Neural progenitor cell (in vitro differentiated cells): Measurements from ENCODE around the gene CADPS. TPM values are rescaled to one million over a fixed set of nuclear protein-coding genes. Genes with fewer than 3 reads are reported as not detected.
A peak's percentile ranks its signal among the peaks of the same experiment; 100 is the strongest.

Source experiments
- DNase-seq: peaks from one replicate; pipeline ENCODE4 v3.0.0-alpha.2; 2016; ENCODE audit warnings: low spot score
- H2AFZ ChIP-seq: fragments of 200-600 bp; sonication (generic); replicated peaks from 2 replicates; pipeline ENCODE4 v1.6.1; 2016; ENCODE audit warnings: antibody characterized with exemption
- H3F3A ChIP-seq: fragments of 200-600 bp; sonication (generic); 2 replicates; pipeline ENCODE4 v1.6.1; 2016; ENCODE audit warnings: antibody characterized with exemption, low read depth
- H3K27ac ChIP-seq: fragments of 200-600 bp; sonication (generic); 2 replicates; pipeline ENCODE4 v1.5.1; 2016; ENCODE audit warnings: mild to moderate bottlenecking
- H3K27me3 ChIP-seq: fragments of 200-600 bp; sonication (generic); 2 replicates; pipeline ENCODE4 v1.6.1; 2016; ENCODE audit warnings: mild to moderate bottlenecking, moderate library complexity
- H3K36me3 ChIP-seq: fragments of 200-600 bp; sonication (generic); 2 replicates; pipeline ENCODE4 v1.5.1; 2016
- H3K4me1 ChIP-seq: fragments of 200-600 bp; sonication (generic); 2 replicates; pipeline ENCODE4 v1.6.1; 2016; ENCODE audit warnings: mixed run types
- H3K4me2 ChIP-seq: fragments of 200-600 bp; sonication (generic); 2 replicates; pipeline ENCODE4 v1.6.1; 2016
- H3K4me3 ChIP-seq: fragments of 200-600 bp; sonication (generic); 2 replicates; pipeline ENCODE4 v1.5.1; 2016
- H3K79me2 ChIP-seq: fragments of 200-600 bp; sonication (generic); 2 replicates; pipeline ENCODE4 v1.6.1; 2016; ENCODE audit warnings: low read depth
- H3K9ac ChIP-seq: fragments of 200-600 bp; sonication (generic); 2 replicates; pipeline ENCODE4 v1.6.1; 2016
- H3K9me3 ChIP-seq: fragments of 200-600 bp; sonication (generic); 2 replicates; pipeline ENCODE4 v1.5.1; 2016; ENCODE audit warnings: low read depth
- H4K20me1 ChIP-seq: fragments of 200-600 bp; sonication (generic); 2 replicates; pipeline ENCODE4 v1.6.1; 2016; ENCODE audit warnings: low read depth
- H3K27ac Mint-ChIP-seq: 3 replicates; pipeline ENCODE4 v1.8.0; 2021; ENCODE audit warnings: mixed read lengths
- H3K27me3 Mint-ChIP-seq: 2 replicates; pipeline ENCODE4 v1.8.0; 2022; ENCODE audit warnings: low read depth, mild to moderate bottlenecking, inconsistent platforms, moderate library complexity, mixed read lengths; ENCODE audit not compliant: insufficient read depth
- H3K36me3 Mint-ChIP-seq: 3 replicates; pipeline ENCODE4 v1.8.0; 2021; ENCODE audit warnings: mixed read lengths
- H3K4me1 Mint-ChIP-seq: 3 replicates; pipeline ENCODE4 v1.8.0; 2021; ENCODE audit warnings: mixed read lengths
- H3K4me3 Mint-ChIP-seq: 3 replicates; pipeline ENCODE4 v1.8.0; 2021; ENCODE audit warnings: mild to moderate bottlenecking, moderate library complexity, mixed read lengths
- H3K9me3 Mint-ChIP-seq: 3 replicates; pipeline ENCODE4 v1.8.0; 2020; ENCODE audit warnings: mixed read lengths
- CTCF ChIP-seq: fragments of 200-600 bp; sonication (generic); IDR thresholded peaks from 2 replicates; pipeline ENCODE4 v1.5.1; 2017; ENCODE audit warnings: antibody characterized with exemption, mild to moderate bottlenecking
- EZH2 ChIP-seq: fragments of 200-600 bp; sonication (generic); IDR thresholded peaks from 2 replicates; pipeline ENCODE4 v1.6.1; 2017; ENCODE audit warnings: antibody characterized with exemption, mild to moderate bottlenecking, moderate library complexity
- EZH2phosphoT487 ChIP-seq: fragments of 200-600 bp; sonication (generic); IDR thresholded peaks from 2 replicates; pipeline ENCODE4 v1.6.1; 2017; ENCODE audit warnings: antibody characterized with exemption
- total RNA-seq: library from RNA; depleted of rRNA; stranded (reverse); fragments of >200 nt; gene quantifications from 2 replicates; pipeline ENCODE4 v1.2.3, GENCODE V29; 2015; ENCODE audit warnings: low replicate concordance

CADPS gene
- total RNA-seq, 1 donor from 2014 or later: 17.3 TPM

GRCh38 chr3:62718011-62718410 lies 157.2 kb downstream of the CADPS start:
- no peak overlapping the region for H2AFZ ChIP-seq
- peaks cover 27% of the 10 kb centered on the region for H3K4me1 Mint-ChIP-seq
- H3K27ac Mint-ChIP-seq: no peak overlapping the region
- peaks cover 22% of the 10 kb centered on the region for H3K4me1 ChIP-seq
- H3K9ac ChIP-seq: no peak overlapping the region
- no peaks in the 10 kb centered on the region for H3K27me3 ChIP-seq
- H3K4me3 ChIP-seq: no peak overlapping the region
- no peak for TF ChIP-seq EZH2
- no peak for TF ChIP-seq EZH2phosphoT487
- no peak for TF ChIP-seq CTCF
- no peak for DNase-seq
- H3K27ac ChIP-seq: no peak overlapping the region
- H3F3A ChIP-seq: peaks cover 6% of the 10 kb centered on the region
- peak overlapping the region; percentile 15 for H3K4me2 ChIP-seq
- no peaks in the 10 kb centered on the region for H3K9me3 ChIP-seq
- no peaks in the 10 kb centered on the region for H3K79me2 ChIP-seq
- no peaks in the 10 kb centered on the region for H3K36me3 ChIP-seq
- no peak overlapping the region for H3K4me3 Mint-ChIP-seq
- no peaks in the 10 kb centered on the region for H3K36me3 Mint-ChIP-seq
- H3K9me3 Mint-ChIP-seq: no peaks in the 10 kb centered on the region
- H3K27me3 Mint-ChIP-seq: peaks cover 4% of the 10 kb centered on the region
- no peaks in the 10 kb centered on the region for H4K20me1 ChIP-seq

- Mint-ChIP-seq H3K36me3 (no peaks in the 10 kb centered on the region), H3K4me3 (no peak overlapping the region), H3K4me1 (peaks cover 52% of the 10 kb centered on the region), H3K27ac (no peak overlapping the region), H3K9me3 (no peaks in the 10 kb centered on the region), H3K27me3 (no peaks in the 10 kb centered on the region)
- H3K9me3 ChIP-seq: no peaks in the 10 kb centered on the region
- no peaks in the 10 kb centered on the region for H3K36me3 ChIP-seq
- no peak overlapping the region for H3K4me3 ChIP-seq
- no peak for DNase-seq
- H4K20me1 ChIP-seq: peaks cover 3% of the 10 kb centered on the region
- peak overlapping the region; percentile 55 for H3K4me2 ChIP-seq
- TF ChIP-seq EZH2 (no peak), EZH2phosphoT487 (no peak), CTCF (no peak)
- H3K9ac ChIP-seq: no peak overlapping the region
- peaks cover 28% of the 10 kb centered on the region for H3F3A ChIP-seq
- no peak overlapping the region for H2AFZ ChIP-seq
- H3K79me2 ChIP-seq: no peaks in the 10 kb centered on the region
- H3K27me3 ChIP-seq: no peaks in the 10 kb centered on the region
- H3K27ac ChIP-seq: no peak overlapping the region
- peaks cover 64% of the 10 kb centered on the region for H3K4me1 ChIP-seq
Measured at GRCh38 chr3:62712746-62713145, 162.5 kb downstream of the CADPS start.

GRCh38 chr3:62710751-62711150 lies 164.5 kb downstream of the CADPS start:
- H3K27me3 ChIP-seq: no peaks in the 10 kb centered on the region
- Mint-ChIP-seq H3K4me3 (no peak overlapping the region), H3K27me3 (no peaks in the 10 kb centered on the region), H3K27ac (peak overlapping the region; percentile 44), H3K9me3 (no peaks in the 10 kb centered on the region), H3K4me1 (peaks cover 56% of the 10 kb centered on the region), H3K36me3 (no peaks in the 10 kb centered on the region)
- no peak overlapping the region for H3K27ac ChIP-seq
- H3K4me1 ChIP-seq: peaks cover 75% of the 10 kb centered on the region
- H3K36me3 ChIP-seq: no peaks in the 10 kb centered on the region
- TF ChIP-seq CTCF (no peak), EZH2phosphoT487 (no peak), EZH2 (no peak)
- no peak overlapping the region for H3K9ac ChIP-seq
- H2AFZ ChIP-seq: no peak overlapping the region
- H3K79me2 ChIP-seq: no peaks in the 10 kb centered on the region
- H3F3A ChIP-seq: peaks cover 28% of the 10 kb centered on the region
- no peak overlapping the region for H3K4me3 ChIP-seq
- no peaks in the 10 kb centered on the region for H3K9me3 ChIP-seq
- peak overlapping the region; percentile 55 for H3K4me2 ChIP-seq
- DNase-seq: no peak
- H4K20me1 ChIP-seq: peaks cover 3% of the 10 kb centered on the region
